ENCODE measurements around the gene DNER. TPM values are rescaled to one million over a fixed set of nuclear protein-coding genes. Genes with fewer than 3 reads are reported as not detected.
"Not testable (repeated sequence)": the region's sequence is repeated elsewhere in the genome, so short reads cannot be mapped to it uniquely, and the experiment has no call there.

DNER gene
- total and polyA plus RNA-seq, 2 donors (not counting 3 experiments of a cell fraction or from before 2014, with no cell fraction given): 0.01 TPM; not detected in 1

- H3K4me2 ChIP-seq (ENCODE audit: insufficient read depth, low read length): no peak overlapping the region
- no peak for FAIRE-seq
- no TSS peak for BruUV-seq (replicated peaks)
Observed at GRCh38 chr2:229725716-229726574, 11.6 kb upstream of the DNER start.

GRCh38 chr2:229723192-229723591 is 8.8 kb upstream of the DNER start:
- H3K9me3 ChIP-seq (replicated peaks; ENCODE audit: control insufficient read depth, insufficient read depth, low read length); H2AFZ ChIP-seq (ENCODE audit: low read depth, low read length); H3K27me3 ChIP-seq (ENCODE audit: control insufficient read depth in 2 of 2, insufficient read depth in 2 of 2, low read length in 2 of 2); H4K20me1 ChIP-seq (replicated peaks; ENCODE audit: control insufficient read depth, extremely low read depth, insufficient read depth, low read length); intact Hi-C loops (cut with micrococcal nuclease); dilution Hi-C loops (cut with MboI; ENCODE audit: extremely low pct_ligation_motif_present, low sequenced_read_pairs); H3K27ac ChIP-seq (ENCODE audit: insufficient read depth, low read depth, low read length); H3K36me3 ChIP-seq (ENCODE audit: control insufficient read depth in 2 of 2, extremely low read depth in 1 of 2, insufficient read depth in 2 of 2, low read length in 2 of 2); H3K4me1 ChIP-seq (ENCODE audit: control insufficient read depth, extremely low read depth, insufficient read depth, low read length); H3K4me2 ChIP-seq (ENCODE audit: insufficient read depth, low read length); POLR2A ChIA-PET; H3K4me3 ChIP-seq (replicated peaks in 1 of 3; ENCODE audit: insufficient read depth in 1 of 3, low read depth in 1 of 3, low read length in 3 of 3); CTCF ChIA-PET; FAIRE-seq; H3K9me1 ChIP-seq (replicated peaks; ENCODE audit: control insufficient read depth, extremely low read depth, insufficient read depth, low read length); H3K9ac ChIP-seq (replicated peaks; ENCODE audit: extremely low read depth, insufficient read depth, low read length); H3K79me2 ChIP-seq (ENCODE audit: control insufficient read depth, insufficient read depth, low read length); BruUV-seq (replicated peaks); DNase-seq (ENCODE audit: low read depth, low spot score): not testable (repeated sequence)

More at GRCh38 chr2:229725716-229726574, 11.6 kb upstream of the DNER start:
- no peak for DNase-seq (ENCODE audit: low read depth, low spot score)
- H3K27ac ChIP-seq (ENCODE audit: insufficient read depth, low read depth, low read length): no peak overlapping the region
- H3K4me3 ChIP-seq (replicated peaks in 1 of 3; ENCODE audit: insufficient read depth in 1 of 3, low read depth in 1 of 3, low read length in 3 of 3): no peak overlapping the region
- H3K27me3 ChIP-seq (ENCODE audit: control insufficient read depth in 2 of 2, insufficient read depth in 2 of 2, low read length in 2 of 2): no peaks in the 10 kb centered on the region
- no peaks in the 10 kb centered on the region for H3K9me3 ChIP-seq (replicated peaks; ENCODE audit: control insufficient read depth, insufficient read depth, low read length)
- H3K36me3 ChIP-seq (ENCODE audit: control insufficient read depth in 2 of 2, extremely low read depth in 1 of 2, insufficient read depth in 2 of 2, low read length in 2 of 2): no peaks in the 10 kb centered on the region
- H3K9ac ChIP-seq (replicated peaks; ENCODE audit: extremely low read depth, insufficient read depth, low read length): no peak overlapping the region
- H4K20me1 ChIP-seq (replicated peaks; ENCODE audit: control insufficient read depth, extremely low read depth, insufficient read depth, low read length): no peaks in the 10 kb centered on the region
- dilution Hi-C loops (cut with MboI; ENCODE audit: extremely low pct_ligation_motif_present, low sequenced_read_pairs) (no loop called here), intact Hi-C loops (cut with micrococcal nuclease) (no loop called here)
- no peak overlapping the region for H2AFZ ChIP-seq (ENCODE audit: low read depth, low read length)
- ChIA-PET POLR2A (no interaction called here), CTCF (interaction anchor here (1.0 kb wide), 1 partner anchor 11 kb away, joined by 3 read pairs; no protein-coding TSS in a partner anchor)
- no peak for TF ChIP-seq CTCF (IDR thresholded peaks at IDR 0.05; ENCODE audit: extremely low read depth in 1 of 2, insufficient read depth in 1 of 2, low read depth in 1 of 2, low read length in 2 of 2)
- no peak for TF ChIP-seq JUN (IDR thresholded peaks at IDR 0.05; ENCODE audit: borderline replicate concordance, insufficient read depth, insufficient read length, low read depth)
- no peak for TF ChIP-seq EZH2 (IDR thresholded peaks at IDR 0.05; ENCODE audit: borderline replicate concordance, low read depth, low read length, severe bottlenecking)
- no peak for TF ChIP-seq POLR2AphosphoS5 (IDR thresholded peaks at IDR 0.05; ENCODE audit: insufficient read depth, low read depth, low read length)
- no peak for TF ChIP-seq FOS (IDR thresholded peaks at IDR 0.05; ENCODE audit: borderline replicate concordance, insufficient read depth, low read length)
- no peak for TF ChIP-seq GATA2 (IDR thresholded peaks at IDR 0.05; ENCODE audit: insufficient read depth, insufficient read length, low read depth, low read length)
- no peaks in the 10 kb centered on the region for H3K79me2 ChIP-seq (ENCODE audit: control insufficient read depth, insufficient read depth, low read length)
- H3K9me1 ChIP-seq (replicated peaks; ENCODE audit: control insufficient read depth, extremely low read depth, insufficient read depth, low read length): no peaks in the 10 kb centered on the region
- H3K4me1 ChIP-seq (ENCODE audit: control insufficient read depth, extremely low read depth, insufficient read depth, low read length): no peaks in the 10 kb centered on the region
